Right cardiac atrium (tissue), 5 donors: ENCODE data around the gene LDAH. TPM values are rescaled to one million over a fixed set of nuclear protein-coding genes. Genes with fewer than 3 reads are reported as not detected.
"Not testable (repeated sequence)": the region's sequence is repeated elsewhere in the genome, so short reads cannot be mapped to it uniquely, and the experiment has no call there.

Source experiments
- ATAC-seq, 2 donors: fragments of 200-7000 bp; cut with Tn5 transposase; one replicate each; pipeline versions ENCODE4 v1.8.0 to v1.9.1; 2020; ENCODE audit warnings: moderate library complexity in 2 of 2, mild to moderate bottlenecking in 1 of 2
- DNase-seq, 3 donors: peaks; one replicate each; pipeline ENCODE4 v3.0.0-alpha.2; 2020
- H3K27ac ChIP-seq: one replicate; pipeline ENCODE4 v1.5.1; 2013; ENCODE audit warnings: mild to moderate bottlenecking, low read length, control low read depth, moderate library complexity
- H3K27me3 ChIP-seq: one replicate; pipeline ENCODE4 v1.6.1; 2013; ENCODE audit not compliant: control insufficient read depth, insufficient read depth
- H3K4me1 ChIP-seq: one replicate; pipeline ENCODE4 v1.6.1; 2013; ENCODE audit warnings: low read length; ENCODE audit not compliant: control insufficient read depth, insufficient read depth
- H3K4me3 ChIP-seq: one replicate; pipeline ENCODE4 v1.5.1; 2013; ENCODE audit warnings: low read length, control low read depth
- H3K9me3 ChIP-seq: one replicate; pipeline ENCODE4 v1.6.1; 2013; ENCODE audit warnings: low read length; ENCODE audit not compliant: control insufficient read depth
- WGBS: extraction: QIAGEN DNeasy Blood & Tissue Kit; methylation state at CpG from one replicate; pipeline ENCODE4 v1.1.7; 2013; 5-methylcytosine and 5-hydroxymethylcytosine counted together
- intact Hi-C, 4 donors: fragments of 100-400 bp; cut with DNase I; formaldehyde crosslinking; loops; one replicate each; pipeline versions ENCODE4 v1.11.0 to v1.14.0; 2022 to 2023
- polyA plus RNA-seq: library from polyadenylated mRNA; stranded (reverse); fragments of 200-250 nt; gene quantifications from one replicate; pipeline ENCODE4 v1.2.3, GENCODE V29; 2013
- total RNA-seq, 4 donors: library from RNA; stranded (reverse); fragmentation: NEBNext Ultra II Directional; extraction: Animal tissue kit (Norgen Biotek cat#: 25700); gene quantifications; one replicate each; pipeline ENCODE4 v1.2.1, GENCODE V29; 2021
- donor health status: healthy with polysubstance abuse.
- donor health status: DM: no; HTN: yes; CAD: no.
- donor health status: DM: no; HTN: no; CAD: no.
- donor health status: DM: no; HTN: yes; CAD: no; lungs with severe emphysema.
- donor health status: DM: yes; HTN: yes; CAD: no.

The LDAH gene
- total and polyA plus RNA-seq, 5 donors, result 4.6 to 10.8 (median 7.2) TPM

DNA sequence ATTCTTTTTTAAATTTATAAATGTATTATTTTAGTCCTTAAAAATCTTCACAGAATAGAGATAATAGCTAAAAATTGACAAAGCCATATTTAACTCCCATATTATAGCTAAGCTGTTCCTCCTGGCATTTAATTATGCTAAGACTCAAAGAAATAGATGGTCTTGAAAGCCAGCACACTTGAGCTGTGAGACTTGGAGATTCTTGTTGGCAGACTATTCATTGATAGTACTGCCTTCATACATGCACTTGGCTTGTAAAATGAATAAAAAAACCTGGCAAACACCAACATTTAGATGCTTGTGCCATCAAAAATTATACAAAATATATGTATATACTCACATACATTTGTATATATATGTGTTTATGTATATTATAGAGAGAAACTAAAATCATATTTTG is 9.7 kb upstream of the LDAH start:
- Histone ChIP-seq H3K4me1 (no peaks in the 10 kb centered on the region), H3K9me3 (no peaks in the 10 kb centered on the region), H3K4me3 (no peak overlapping the region), H3K27me3 (peaks cover 2% of the 10 kb centered on the region), H3K27ac (no peak overlapping the region)
- no peak for DNase-seq
- ATAC-seq, result no peak
- intact Hi-C loops, result no loop called here

DNA sequence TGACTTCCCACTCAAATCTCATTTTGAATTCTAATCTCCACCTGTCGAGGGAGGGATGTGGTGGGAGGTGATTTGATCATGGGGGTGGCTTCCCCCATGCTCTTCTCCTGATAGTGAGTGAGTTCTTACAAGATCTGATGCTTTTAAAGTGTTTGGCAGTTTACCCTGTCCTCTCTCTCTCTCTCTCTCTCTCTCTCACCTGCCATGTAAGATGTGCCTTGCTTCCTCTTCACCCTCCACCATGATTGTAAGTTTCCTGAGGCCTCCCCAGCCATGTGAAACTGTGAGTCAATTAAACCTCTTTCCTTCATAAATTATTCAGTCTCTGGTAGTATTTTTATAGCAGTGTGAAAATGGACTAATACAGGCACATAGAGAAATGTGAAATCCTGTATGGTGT is 7.0 kb upstream of the LDAH start:
- H3K9me3 ChIP-seq, result no peaks in the 10 kb centered on the region
- no peak overlapping the region for H3K4me3 ChIP-seq
- H3K27ac ChIP-seq, result no peak overlapping the region
- DNase-seq (no peak), ATAC-seq (no peak)
- no peaks in the 10 kb centered on the region for H3K27me3 ChIP-seq
- H3K4me1 ChIP-seq, result no peaks in the 10 kb centered on the region
- 25% methylated on average over 1 of the region's 1 CpG for WGBS
- intact Hi-C loops, result no loop called here

DNA sequence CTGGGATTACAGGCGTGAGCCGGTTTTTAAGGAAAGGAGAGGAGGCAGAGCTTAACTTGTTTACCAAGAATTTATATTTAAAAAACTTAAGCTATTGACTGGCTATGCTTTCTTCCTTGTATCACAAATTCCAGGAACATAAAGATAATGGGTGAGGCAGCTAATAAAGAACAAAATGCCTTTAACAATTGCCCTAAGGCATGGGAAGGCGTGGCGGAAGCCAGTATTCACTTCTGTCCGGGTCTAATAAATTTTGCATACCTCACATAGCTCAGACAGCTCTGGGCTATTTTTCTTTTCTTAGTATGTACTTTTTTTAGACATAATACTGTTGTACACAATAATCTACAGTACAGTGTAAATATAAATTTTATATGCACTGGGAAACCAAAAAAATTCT is 1.0 kb upstream of the LDAH start:
- WGBS, result 82% methylated on average over 5 of the region's 5 CpGs
- intact Hi-C loops, result no loop called here

DNA sequence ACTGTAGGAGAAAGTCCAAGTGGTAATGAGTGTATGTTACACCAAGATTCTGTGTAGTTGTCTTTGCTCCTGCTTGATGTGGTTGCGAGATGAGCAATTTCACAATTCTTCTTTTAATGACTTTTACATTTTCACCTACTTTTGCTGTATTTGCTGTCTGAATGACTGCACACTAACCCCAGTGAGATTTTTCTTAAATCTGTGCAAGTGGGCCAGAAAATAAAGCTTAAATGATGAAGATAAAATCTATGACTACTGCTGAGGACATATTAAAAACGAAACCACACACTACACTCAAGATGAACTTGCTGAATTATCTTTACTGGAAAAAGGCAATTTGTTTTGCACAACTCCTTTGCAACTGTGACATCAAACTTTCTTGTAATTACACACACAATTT is 4.1 kb downstream of the LDAH start:
- ATAC-seq (no peak), DNase-seq (no peak)
- H3K27me3 ChIP-seq, result no peaks in the 10 kb centered on the region
- 78% methylated on average over 2 of the region's 2 CpGs for WGBS
- H3K4me3 ChIP-seq, result no peak overlapping the region
- no peak overlapping the region for H3K27ac ChIP-seq
- intact Hi-C loops, result no loop called here
- H3K4me1 ChIP-seq, result no peaks in the 10 kb centered on the region
- H3K9me3 ChIP-seq, result no peaks in the 10 kb centered on the region

More for the DNA sequence above, 1.0 kb upstream of the LDAH start:
- no peak for DNase-seq
- no peak overlapping the region for H3K27ac ChIP-seq
- H3K4me1 ChIP-seq, result no peaks in the 10 kb centered on the region
- H3K9me3 ChIP-seq, result no peaks in the 10 kb centered on the region
- no peak overlapping the region for H3K4me3 ChIP-seq
- no peaks in the 10 kb centered on the region for H3K27me3 ChIP-seq
- no peak for ATAC-seq

DNA sequence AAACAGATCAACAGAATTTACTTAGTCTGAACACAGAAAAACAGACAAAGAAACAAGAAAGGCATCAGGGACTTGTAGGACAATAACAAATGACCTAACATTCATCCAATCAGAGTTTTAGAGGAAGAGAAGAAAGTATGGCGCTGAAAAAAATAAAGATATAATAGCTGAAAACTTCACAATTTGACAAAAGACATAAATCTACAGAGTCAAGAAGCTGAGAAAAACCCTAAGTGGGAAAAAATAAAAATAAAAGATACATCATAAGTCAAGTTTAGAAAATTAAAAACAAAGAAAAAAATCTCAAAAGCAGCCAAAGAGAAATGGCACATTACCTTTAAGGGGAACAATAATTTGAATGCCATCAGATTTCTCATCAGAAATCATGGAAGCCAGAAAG is 7.7 kb downstream of the LDAH start:
- no peak overlapping the region for H3K4me3 ChIP-seq
- H3K27ac ChIP-seq, result no peak overlapping the region
- ATAC-seq, result no peak
- no peaks in the 10 kb centered on the region for H3K27me3 ChIP-seq
- no peaks in the 10 kb centered on the region for H3K9me3 ChIP-seq
- intact Hi-C loops, result no loop called here
- DNase-seq, result no peak
- WGBS, result 99% methylated on average over 1 of the region's 1 CpG
- H3K4me1 ChIP-seq, result no peaks in the 10 kb centered on the region

DNA sequence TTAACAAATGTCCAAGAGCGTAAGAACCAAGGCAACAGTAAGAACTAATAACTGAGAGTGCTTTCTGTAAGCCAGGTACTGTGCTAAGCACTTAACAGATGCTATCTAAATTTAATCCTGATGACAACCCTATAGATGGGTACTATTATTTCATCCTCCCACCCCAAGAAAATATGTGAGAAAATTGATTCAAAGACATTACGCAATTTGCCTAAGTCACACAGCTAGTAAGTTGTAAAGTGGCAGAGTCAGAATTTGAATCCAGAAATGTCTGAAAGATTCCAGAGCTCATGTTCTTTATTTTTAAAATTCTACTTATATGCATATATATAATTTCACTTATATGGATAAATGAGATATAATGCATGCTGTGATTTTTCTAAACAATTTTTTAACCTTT is 10.1 kb downstream of the LDAH start:
- H3K4me1 ChIP-seq, result no peaks in the 10 kb centered on the region
- ATAC-seq, result no peak

DNA sequence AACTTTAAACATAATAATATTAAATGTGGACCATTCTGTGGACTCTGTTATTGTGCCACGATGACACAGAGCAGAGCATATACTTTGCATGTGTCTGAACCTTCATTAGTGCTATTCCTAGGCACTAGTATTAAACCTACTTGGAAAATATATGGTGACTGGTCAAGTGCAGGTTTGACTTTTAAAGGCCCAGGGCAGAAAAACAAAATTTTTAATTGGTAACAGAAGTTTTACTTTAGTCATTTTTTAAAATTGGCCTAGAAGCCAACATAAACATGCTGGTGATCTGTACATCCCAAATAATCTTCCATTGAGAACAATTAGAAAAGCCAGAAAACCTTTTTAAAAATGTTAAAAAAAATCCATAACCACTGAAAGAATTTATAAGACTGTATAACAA is 16.6 kb downstream of the LDAH start:
- DNase-seq (no peak), ATAC-seq (no peak)
- intact Hi-C loops, result no loop called here
- no peaks in the 10 kb centered on the region for H3K4me1 ChIP-seq
- H3K9me3 ChIP-seq, result no peaks in the 10 kb centered on the region
- no peaks in the 10 kb centered on the region for H3K27me3 ChIP-seq
- H3K27ac ChIP-seq, result no peak overlapping the region
- no peak overlapping the region for H3K4me3 ChIP-seq
- WGBS, result 64% methylated on average over 1 of the region's 1 CpG

More for the DNA sequence above, 10.1 kb downstream of the LDAH start:
- Histone ChIP-seq H3K9me3 (no peaks in the 10 kb centered on the region), H3K4me3 (no peak overlapping the region), H3K27ac (no peak overlapping the region), H3K27me3 (no peaks in the 10 kb centered on the region)
- 85% methylated on average over 2 of the region's 2 CpGs for WGBS
- intact Hi-C loops, result no loop called here
- DNase-seq, result no peak

DNA sequence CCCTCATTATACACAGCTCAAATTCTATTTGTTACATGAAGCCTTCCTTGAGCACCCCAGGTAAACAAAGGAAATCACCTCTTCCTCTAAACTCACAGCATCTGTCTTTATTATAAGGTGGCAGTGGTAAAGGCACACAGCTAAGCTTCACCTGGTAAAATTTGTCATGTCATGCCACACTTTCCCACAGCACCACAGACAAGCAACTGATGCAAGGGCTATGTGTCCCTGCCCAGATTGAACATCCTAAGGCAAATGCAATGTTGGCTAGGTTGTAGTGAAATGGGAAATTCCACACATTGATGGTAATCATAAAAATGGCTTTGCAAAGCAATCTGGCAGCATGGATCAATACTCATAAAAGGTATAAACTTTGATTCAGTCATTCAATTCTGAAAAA is 18.9 kb downstream of the LDAH start:
- Histone ChIP-seq H3K4me1 (no peaks in the 10 kb centered on the region), H3K4me3 (no peak overlapping the region), H3K27me3 (no peaks in the 10 kb centered on the region), H3K27ac (no peak overlapping the region), H3K9me3 (no peaks in the 10 kb centered on the region)
- intact Hi-C loops, result no loop called here
- DNase-seq, result no peak
- ATAC-seq, result no peak

DNA sequence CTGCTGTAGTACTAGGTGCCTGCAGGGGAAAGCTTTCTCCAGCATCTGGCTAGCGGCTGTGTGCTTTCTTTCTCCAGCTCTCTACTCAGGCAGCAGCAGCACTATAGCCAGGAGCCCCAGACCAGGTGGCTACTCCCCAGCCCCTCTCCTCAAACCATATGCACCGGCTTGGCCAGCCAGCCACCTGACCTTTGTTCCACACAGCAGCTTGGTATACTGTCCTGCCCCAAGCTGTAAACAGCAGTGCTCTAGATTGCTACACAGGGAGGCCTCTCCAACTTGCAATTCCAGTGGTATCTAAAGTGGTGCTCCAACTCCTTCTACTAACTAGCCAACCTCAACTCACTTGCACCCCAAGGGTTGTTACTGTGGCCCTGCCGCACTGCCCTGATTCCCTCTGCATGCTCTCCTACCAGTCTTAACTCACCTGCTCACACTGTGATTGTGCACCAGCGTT is 19.6 kb downstream of the LDAH start:
- H3K4me1 ChIP-seq, result no peaks in the 10 kb centered on the region
- 92% methylated on average over 4 of the region's 4 CpGs for WGBS
- ATAC-seq, result no peak
- no peak for DNase-seq
- no peaks in the 10 kb centered on the region for H3K27me3 ChIP-seq
- no peak overlapping the region for H3K27ac ChIP-seq
- no peak overlapping the region for H3K4me3 ChIP-seq
- intact Hi-C loops, result no loop called here
- no peaks in the 10 kb centered on the region for H3K9me3 ChIP-seq

DNA sequence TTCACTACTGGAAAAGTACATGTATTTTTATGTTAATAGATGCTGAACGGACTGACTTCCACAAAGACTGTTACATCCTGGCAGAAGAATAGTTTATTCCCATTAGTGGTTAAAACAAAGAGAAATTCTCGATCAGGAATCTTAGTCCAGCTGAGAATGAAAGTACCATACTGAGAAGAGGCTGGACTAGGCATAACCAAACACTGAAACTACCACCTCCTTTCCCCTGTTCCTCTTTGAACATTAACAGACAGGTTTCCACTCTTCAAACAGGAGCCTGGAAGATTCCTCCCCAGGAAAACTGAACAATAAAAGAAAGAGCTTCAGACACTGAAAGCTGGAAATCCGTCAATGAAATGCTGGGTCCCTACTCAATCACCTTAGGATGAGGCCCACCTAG is 25.8 kb downstream of the LDAH start:
- no peak overlapping the region for H3K27ac ChIP-seq
- ATAC-seq (no peak), DNase-seq (no peak)
- no peaks in the 10 kb centered on the region for H3K4me1 ChIP-seq
- no peaks in the 10 kb centered on the region for H3K27me3 ChIP-seq
- H3K9me3 ChIP-seq, result no peaks in the 10 kb centered on the region
- intact Hi-C loops, result no loop called here
- 87% methylated on average over 3 of the region's 3 CpGs for WGBS
- no peak overlapping the region for H3K4me3 ChIP-seq

DNA sequence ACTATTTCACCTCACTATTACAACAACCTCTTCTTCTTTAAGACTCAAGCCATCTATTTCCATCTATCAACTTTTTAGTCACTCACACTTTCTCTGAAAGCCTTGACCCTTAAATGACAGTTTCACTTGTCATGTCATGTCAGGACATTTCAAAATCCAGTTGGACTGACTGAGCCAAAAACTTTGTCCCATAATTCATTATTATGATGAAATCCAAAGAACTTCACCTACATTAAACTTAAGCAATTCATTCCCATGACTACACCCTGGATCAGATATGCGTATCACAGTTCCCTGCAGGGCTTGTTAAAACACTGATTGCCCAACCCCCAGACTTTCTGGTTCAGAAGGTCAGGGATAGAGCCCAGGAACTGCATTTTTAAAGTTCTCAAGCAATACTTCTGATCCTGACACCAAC is 26.5 kb downstream of the LDAH start:
- DNase-seq (no peak), ATAC-seq (peak; percentile 36 to 37)
- Histone ChIP-seq H3K4me1 (no peaks in the 10 kb centered on the region), H3K27me3 (no peaks in the 10 kb centered on the region), H3K9me3 (no peaks in the 10 kb centered on the region), H3K27ac (no peak overlapping the region), H3K4me3 (no peak overlapping the region)
- WGBS, result 76% methylated on average over 1 of the region's 1 CpG
- intact Hi-C loops, result no loop called here

DNA sequence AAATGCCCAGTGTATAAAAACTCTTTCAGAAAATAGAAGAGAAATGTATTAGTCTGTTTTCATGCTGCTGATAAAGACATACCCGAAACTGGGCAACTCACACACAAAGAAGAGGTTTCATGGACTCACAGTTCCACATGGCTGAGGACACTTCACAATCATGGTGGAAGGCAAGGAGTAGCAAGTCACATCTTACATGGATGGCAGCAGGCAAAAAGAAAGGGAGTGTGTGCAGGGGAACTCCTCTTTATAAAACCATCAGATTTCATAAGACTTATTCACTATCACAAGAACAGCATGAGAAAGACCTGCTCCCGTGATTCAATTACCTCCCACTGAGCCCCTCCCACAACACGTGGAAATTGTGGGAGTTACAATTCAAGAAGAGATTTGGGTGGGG is 29.0 kb downstream of the LDAH start:
- H3K4me1 ChIP-seq, H3K4me3 ChIP-seq, DNase-seq, H3K27me3 ChIP-seq, H3K27ac ChIP-seq, ATAC-seq, H3K9me3 ChIP-seq, intact Hi-C loops: not testable (repeated sequence)
- WGBS, result 94% methylated on average over 3 of the region's 3 CpGs
